Sigmoid colon (tissue), 7 donors: ENCODE results near the gene PHACTR3. TPM values are rescaled to one million over a fixed set of nuclear protein-coding genes. Genes with fewer than 3 reads are reported as not detected.
A peak's percentile ranks its signal among the peaks of the same experiment; 100 is the strongest.

Experiments
- DNase-seq: peaks from one replicate; pipeline ENCODE4 v3.0.0-alpha.2; 2019
- H3K27ac ChIP-seq, 4 donors: fragments of 200-600 bp; sonication (generic); one replicate each; pipeline ENCODE4 v1.5.1; 2016 to 2019; ENCODE audit warnings: mild to moderate bottlenecking in 1 of 4
- H3K27me3 ChIP-seq, 3 donors: fragments of 200-600 bp; sonication (generic); one replicate each; pipeline ENCODE4 v1.5.1; 2019; ENCODE audit warnings: mild to moderate bottlenecking in 1 of 3
- H3K36me3 ChIP-seq, 4 donors: fragments of 200-600 bp; sonication (generic); one replicate each; pipeline ENCODE4 v1.5.1; 2016 to 2019
- H3K4me1 ChIP-seq, 4 donors: fragments of 200-600 bp; sonication (generic); one replicate each; pipeline ENCODE4 v1.5.1; 2017 to 2019
- H3K4me3 ChIP-seq, 4 donors: fragments of 200-600 bp; sonication (generic); one replicate each; pipeline ENCODE4 v1.5.1; 2017 to 2019; ENCODE audit warnings: mild to moderate bottlenecking in 2 of 4, moderate library complexity in 1 of 4
- H3K9me3 ChIP-seq, 4 donors: fragments of 200-600 bp in 3 of 4; sonication (generic) in 3 of 4; one replicate each; pipeline versions ENCODE4 v1.5.1 to v1.6.1; 2013 to 2019
- EP300 ChIP-seq, 4 donors: sonication (generic); formaldehyde crosslinking; IDR thresholded peaks; one replicate each; pipeline ENCODE4 v1.6.1; 2017; ENCODE audit warnings: antibody characterized with exemption in 4 of 4
- POLR2A ChIP-seq, 2 donors: fragments of 450-650 bp; IDR thresholded peaks; one replicate each; pipeline ENCODE4 v1.6.1; 2016; ENCODE audit warnings: antibody characterized with exemption in 2 of 2, mild to moderate bottlenecking in 2 of 2, moderate library complexity in 2 of 2
- POLR2AphosphoS5 ChIP-seq, 4 donors: sonication (generic); formaldehyde crosslinking; IDR thresholded peaks; one replicate each; pipeline ENCODE4 v1.6.1; 2017; ENCODE audit warnings: antibody characterized with exemption in 4 of 4
- WGBS, 2 donors: extraction: QIAGEN DNeasy Blood & Tissue Kit; methylation state at CpG; one replicate each; pipeline ENCODE4 v1.1.7; 2013; 5-methylcytosine and 5-hydroxymethylcytosine counted together
- intact Hi-C: fragments of 100-400 bp; cut with DNase I; formaldehyde crosslinking; loops from one replicate; pipeline ENCODE4 v1.15.1; 2023
- polyA plus RNA-seq, 3 donors: library from polyadenylated mRNA; stranded (reverse); fragments of 200-250 nt; gene quantifications; one replicate each; pipeline ENCODE4 v1.2.3, GENCODE V29; 2013
- total RNA-seq, 4 donors: library from RNA; depleted of rRNA; stranded (reverse); fragments of >200 nt; gene quantifications; one replicate each; pipeline ENCODE4 v1.1.0, GENCODE V29; 2016
- TF ChIP-seq, protein P1 (sequence below), 4 experiments: fragments of 450-650 bp in 3 of 4; fragments of 200-600 bp in 1 of 4; IDR thresholded peaks; one replicate each; pipeline ENCODE4 v1.5.1; 2016 to 2019; ENCODE audit warnings: antibody characterized with exemption in 4 of 4, mild to moderate bottlenecking in 3 of 4, moderate library complexity in 2 of 4
- donor health status: healthy with polysubstance abuse.
- donor health status: Bipolar disorder and iron deficiency.
- donor health status: healthy.

Gene PHACTR3
- total and polyA plus RNA-seq, 7 donors = under 0.01 to 1.5 (median 0.81) TPM

DNA sequence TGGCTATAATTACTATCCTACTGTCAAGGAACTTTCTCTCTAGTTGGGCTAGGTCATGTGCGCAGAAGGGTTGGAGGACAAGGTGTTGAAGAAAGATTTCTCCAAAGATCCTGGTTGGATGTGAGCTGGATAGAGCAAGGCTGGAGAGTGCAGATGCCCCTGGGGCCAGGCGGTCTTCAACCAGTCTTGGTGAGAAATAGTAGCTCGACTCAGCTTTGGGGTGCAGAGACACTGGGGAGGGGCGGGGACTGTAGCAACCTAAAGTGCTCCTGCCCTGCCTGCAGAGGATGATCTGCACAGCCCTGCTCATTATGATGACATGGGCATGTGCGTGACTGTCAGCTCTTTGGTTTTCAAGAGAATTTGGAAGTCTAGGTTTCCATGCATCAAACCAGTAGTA, 35.9 kb downstream of the PHACTR3 start:
- Histone ChIP-seq H3K9me3 (no peaks in the 10 kb centered on the region), H3K4me3 (no peak overlapping the region), H3K4me1 (peaks cover 0 to 7% (median 3%) of the 10 kb centered on the region in 4 donors), H3K27me3 (no peaks in the 10 kb centered on the region), H3K27ac (no peak overlapping the region), H3K36me3 (no peaks in the 10 kb centered on the region)
- intact Hi-C loops = no loop called here
- no peak for TF ChIP-seq POLR2AphosphoS5 (IDR thresholded peaks at IDR 0.05)
- TF ChIP-seq, protein P1, sequence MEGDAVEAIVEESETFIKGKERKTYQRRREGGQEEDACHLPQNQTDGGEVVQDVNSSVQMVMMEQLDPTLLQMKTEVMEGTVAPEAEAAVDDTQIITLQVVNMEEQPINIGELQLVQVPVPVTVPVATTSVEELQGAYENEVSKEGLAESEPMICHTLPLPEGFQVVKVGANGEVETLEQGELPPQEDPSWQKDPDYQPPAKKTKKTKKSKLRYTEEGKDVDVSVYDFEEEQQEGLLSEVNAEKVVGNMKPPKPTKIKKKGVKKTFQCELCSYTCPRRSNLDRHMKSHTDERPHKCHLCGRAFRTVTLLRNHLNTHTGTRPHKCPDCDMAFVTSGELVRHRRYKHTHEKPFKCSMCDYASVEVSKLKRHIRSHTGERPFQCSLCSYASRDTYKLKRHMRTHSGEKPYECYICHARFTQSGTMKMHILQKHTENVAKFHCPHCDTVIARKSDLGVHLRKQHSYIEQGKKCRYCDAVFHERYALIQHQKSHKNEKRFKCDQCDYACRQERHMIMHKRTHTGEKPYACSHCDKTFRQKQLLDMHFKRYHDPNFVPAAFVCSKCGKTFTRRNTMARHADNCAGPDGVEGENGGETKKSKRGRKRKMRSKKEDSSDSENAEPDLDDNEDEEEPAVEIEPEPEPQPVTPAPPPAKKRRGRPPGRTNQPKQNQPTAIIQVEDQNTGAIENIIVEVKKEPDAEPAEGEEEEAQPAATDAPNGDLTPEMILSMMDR (IDR thresholded peaks at IDR 0.05) = no peak
- no peak for TF ChIP-seq EP300 (IDR thresholded peaks at IDR 0.05)
- no peak for TF ChIP-seq POLR2A (IDR thresholded peaks at IDR 0.05)
- DNase-seq = peak; percentile 52
- 86 to 89% methylated on average over 5 of the region's 5 CpGs for WGBS, 2 donors

DNA sequence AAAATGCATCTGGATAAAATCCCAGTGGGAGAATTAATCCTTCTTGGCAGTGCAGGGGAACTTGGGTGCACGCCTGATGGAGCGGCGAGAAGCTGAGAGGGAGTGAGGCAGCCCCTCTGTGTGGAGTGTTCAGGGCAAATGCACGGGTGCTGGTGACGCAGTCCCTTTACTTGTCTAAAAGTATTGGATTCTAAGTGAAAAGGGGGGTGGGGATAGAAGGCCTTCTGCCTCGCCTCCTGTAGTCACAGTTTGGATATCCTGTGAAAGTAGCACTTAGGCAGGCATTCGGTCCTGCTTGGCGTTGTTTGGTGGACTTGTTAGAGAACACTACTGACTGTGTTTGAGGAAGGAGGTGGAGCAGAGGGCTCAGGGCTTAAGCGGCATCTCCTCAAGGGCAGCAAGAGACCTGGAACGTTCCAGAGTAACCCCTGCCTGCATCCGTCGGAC, 39.3 kb downstream of the PHACTR3 start:
- DNase-seq = peak; percentile 35
- no peak overlapping the region for H3K27ac ChIP-seq
- H3K27me3 ChIP-seq = peaks cover 0 to 10% (median 0%) of the 10 kb centered on the region in 3 donors
- H3K9me3 ChIP-seq = no peaks in the 10 kb centered on the region
- H3K4me1 ChIP-seq = peaks cover 0 to 7% (median 3%) of the 10 kb centered on the region in 4 donors
- H3K36me3 ChIP-seq = no peaks in the 10 kb centered on the region
- TF ChIP-seq POLR2A (IDR thresholded peaks at IDR 0.05) (no peak), EP300 (IDR thresholded peaks at IDR 0.05) (no peak), POLR2AphosphoS5 (IDR thresholded peaks at IDR 0.05) (no peak)
- TF ChIP-seq, protein P1 (IDR thresholded peaks at IDR 0.05) = no peak
- H3K4me3 ChIP-seq = no peak overlapping the region
- WGBS, 2 donors = 77 to 82% methylated on average over 12 of the region's 12 CpGs
- intact Hi-C loops = no loop called here

DNA sequence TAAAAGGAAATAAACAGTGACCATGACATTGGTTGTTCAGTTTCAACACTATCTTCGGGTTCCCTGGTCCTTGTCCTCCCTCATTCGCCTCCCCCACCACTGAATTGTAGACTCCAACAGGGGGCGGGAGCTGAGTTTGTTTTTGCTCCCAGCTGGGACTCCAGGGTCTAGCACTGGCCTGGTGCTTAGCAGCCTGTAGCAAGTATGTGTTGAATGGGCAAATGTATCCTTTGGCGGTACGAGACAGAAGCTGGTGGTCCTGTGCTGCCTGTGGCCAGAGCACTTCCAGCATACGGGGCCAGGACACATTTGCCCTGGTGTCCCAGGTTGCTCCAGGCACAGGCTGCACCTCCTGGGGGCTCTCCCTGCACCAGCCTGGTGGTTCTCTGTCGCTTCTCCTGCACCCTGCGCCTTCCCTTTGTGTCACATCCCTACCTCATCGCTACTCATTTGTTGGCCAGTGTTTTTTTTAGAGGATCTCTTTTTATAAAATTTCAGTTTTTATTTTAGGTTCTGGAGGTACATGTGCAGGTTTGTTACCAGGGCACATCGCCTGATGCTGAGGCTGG, 40.1 kb downstream of the PHACTR3 start:
- peak; percentile 20 for DNase-seq
- H3K4me3 ChIP-seq = no peak overlapping the region
- 86 to 91% methylated on average over 10 of the region's 10 CpGs for WGBS, 2 donors

DNA sequence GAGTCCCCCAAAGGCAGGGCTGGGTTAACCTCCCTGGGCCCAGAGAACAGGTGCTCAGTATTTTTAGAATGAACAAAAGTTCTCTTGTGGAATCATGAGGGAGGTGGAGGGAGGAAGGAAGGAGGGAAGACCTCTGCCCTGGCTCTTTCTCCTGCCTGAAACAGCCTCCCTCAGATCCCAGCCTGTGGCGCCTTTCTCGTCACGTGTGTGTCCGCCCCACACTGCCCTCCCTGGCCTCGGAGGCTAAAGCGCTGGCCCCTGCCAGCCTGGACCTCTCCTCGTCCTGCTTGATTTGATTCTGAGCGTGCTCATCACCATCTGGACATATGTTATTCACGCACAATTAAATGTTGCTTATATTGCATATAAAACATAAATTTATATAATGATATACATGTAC, 40.9 kb downstream of the PHACTR3 start:
- no peaks in the 10 kb centered on the region for H3K36me3 ChIP-seq
- no peak overlapping the region for H3K27ac ChIP-seq
- no peaks in the 10 kb centered on the region for H3K9me3 ChIP-seq
- WGBS, 2 donors = 82 to 84% methylated on average over 9 of the region's 9 CpGs
- peak; percentile 21 for DNase-seq
- H3K4me1 ChIP-seq = peaks cover 0 to 7% (median 3%) of the 10 kb centered on the region in 4 donors
- H3K27me3 ChIP-seq = peaks cover 0 to 10% (median 0%) of the 10 kb centered on the region in 3 donors
- H3K4me3 ChIP-seq = no peak overlapping the region
- intact Hi-C loops = no loop called here
- TF ChIP-seq POLR2AphosphoS5 (IDR thresholded peaks at IDR 0.05) = no peak
- TF ChIP-seq, protein P1 (IDR thresholded peaks at IDR 0.05) = no peak
- no peak for TF ChIP-seq POLR2A (IDR thresholded peaks at IDR 0.05)
- no peak for TF ChIP-seq EP300 (IDR thresholded peaks at IDR 0.05)

More for the DNA sequence above, 40.1 kb downstream of the PHACTR3 start:
- Histone ChIP-seq H3K4me1 (peaks cover 0 to 7% (median 3%) of the 10 kb centered on the region in 4 donors), H3K9me3 (no peaks in the 10 kb centered on the region), H3K36me3 (no peaks in the 10 kb centered on the region), H3K27ac (no peak overlapping the region), H3K27me3 (peaks cover 0 to 10% (median 0%) of the 10 kb centered on the region in 3 donors)
- intact Hi-C loops = no loop called here
- TF ChIP-seq POLR2AphosphoS5 (IDR thresholded peaks at IDR 0.05) (no peak), EP300 (IDR thresholded peaks at IDR 0.05) (no peak), POLR2A (IDR thresholded peaks at IDR 0.05) (no peak)
- TF ChIP-seq, protein P1 (IDR thresholded peaks at IDR 0.05) = no peak
